Retinal pigment epithelial cell (primary cell): ENCODE measurements around the gene POLR3H.
"Not testable (repeated sequence)": the region's sequence is repeated elsewhere in the genome, so short reads cannot be mapped to it uniquely, and the experiment has no call there.

Source experiments
- DNase-seq: peaks from one replicate; pipeline ENCODE4 v3.0.0-alpha.2; 2010; ENCODE audit warnings: low read depth
- H3K4me3 ChIP-seq: 2 replicates; pipeline ENCODE4 v1.5.1; 2011; ENCODE audit warnings: mild to moderate bottlenecking, low read length, control low read depth, moderate library complexity
- TF ChIP-seq, protein P1 (sequence below): conservative IDR thresholded peaks from 2 replicates; pipeline ENCODE4 v1.5.1; 2011; ENCODE audit warnings: low read depth, low read length, control low read depth, inconsistent platforms

The POLR3H gene

DNA sequence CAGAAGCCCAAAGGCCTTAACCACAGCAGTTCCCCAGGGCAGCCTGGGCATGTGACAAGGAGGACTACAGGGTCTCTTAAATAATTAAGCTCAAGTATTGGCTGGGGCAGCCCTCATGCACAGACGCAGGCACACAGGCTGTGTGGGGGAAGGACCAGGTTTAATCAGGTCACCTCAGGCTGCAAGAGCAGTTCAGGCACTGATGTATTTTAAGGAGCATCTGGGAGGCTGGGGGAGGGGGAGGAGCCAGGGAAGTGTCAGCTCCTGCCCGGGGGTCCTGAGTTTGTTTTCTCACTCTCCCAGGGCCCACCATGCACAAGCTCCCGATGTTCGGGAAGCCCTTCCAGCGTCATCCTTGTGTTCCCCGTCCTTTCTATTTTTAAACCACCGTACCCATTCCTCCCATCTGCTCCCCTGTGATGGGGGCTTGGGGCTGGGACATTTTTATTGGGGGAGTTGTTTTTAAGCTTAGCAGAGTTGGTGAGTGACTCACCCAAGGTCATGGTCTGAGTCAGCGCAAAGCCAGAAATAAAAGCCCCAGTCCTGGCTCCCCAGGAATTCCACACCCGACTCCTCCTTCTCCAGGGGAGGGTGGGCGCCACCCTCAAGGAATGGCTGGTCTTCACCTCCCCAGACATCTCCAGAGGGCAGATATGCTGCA lies 18.9 kb upstream of the POLR3H start:
- peak overlapping the region; percentile 71 for H3K4me3 ChIP-seq
- DNase-seq, result peak; percentile 78
- TF ChIP-seq, protein P1, sequence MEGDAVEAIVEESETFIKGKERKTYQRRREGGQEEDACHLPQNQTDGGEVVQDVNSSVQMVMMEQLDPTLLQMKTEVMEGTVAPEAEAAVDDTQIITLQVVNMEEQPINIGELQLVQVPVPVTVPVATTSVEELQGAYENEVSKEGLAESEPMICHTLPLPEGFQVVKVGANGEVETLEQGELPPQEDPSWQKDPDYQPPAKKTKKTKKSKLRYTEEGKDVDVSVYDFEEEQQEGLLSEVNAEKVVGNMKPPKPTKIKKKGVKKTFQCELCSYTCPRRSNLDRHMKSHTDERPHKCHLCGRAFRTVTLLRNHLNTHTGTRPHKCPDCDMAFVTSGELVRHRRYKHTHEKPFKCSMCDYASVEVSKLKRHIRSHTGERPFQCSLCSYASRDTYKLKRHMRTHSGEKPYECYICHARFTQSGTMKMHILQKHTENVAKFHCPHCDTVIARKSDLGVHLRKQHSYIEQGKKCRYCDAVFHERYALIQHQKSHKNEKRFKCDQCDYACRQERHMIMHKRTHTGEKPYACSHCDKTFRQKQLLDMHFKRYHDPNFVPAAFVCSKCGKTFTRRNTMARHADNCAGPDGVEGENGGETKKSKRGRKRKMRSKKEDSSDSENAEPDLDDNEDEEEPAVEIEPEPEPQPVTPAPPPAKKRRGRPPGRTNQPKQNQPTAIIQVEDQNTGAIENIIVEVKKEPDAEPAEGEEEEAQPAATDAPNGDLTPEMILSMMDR, result no peak

DNA sequence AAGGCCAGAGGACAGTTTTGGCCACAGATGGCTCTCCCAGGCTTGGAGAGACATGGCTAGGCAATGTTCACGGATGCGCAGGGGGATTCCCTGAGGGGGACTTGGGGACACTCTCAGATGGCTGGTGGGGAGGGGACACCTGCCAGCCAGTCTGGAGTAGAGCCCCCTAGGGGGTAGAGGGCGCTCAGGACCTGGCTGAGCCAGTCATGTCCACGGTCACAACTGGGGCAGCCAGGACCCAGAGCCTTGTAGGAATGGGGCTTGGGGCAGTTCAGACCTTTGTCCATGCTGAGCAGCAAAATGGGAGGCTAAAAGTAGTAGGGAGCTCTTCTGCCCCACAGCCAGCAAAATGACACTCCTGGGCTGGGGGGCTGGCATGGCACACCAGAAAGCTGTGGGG lies 18.2 kb upstream of the POLR3H start:
- DNase-seq, result no peak
- TF ChIP-seq, protein P1, result peak; percentile 3
- H3K4me3 ChIP-seq, result peak overlapping the region; percentile 71

DNA sequence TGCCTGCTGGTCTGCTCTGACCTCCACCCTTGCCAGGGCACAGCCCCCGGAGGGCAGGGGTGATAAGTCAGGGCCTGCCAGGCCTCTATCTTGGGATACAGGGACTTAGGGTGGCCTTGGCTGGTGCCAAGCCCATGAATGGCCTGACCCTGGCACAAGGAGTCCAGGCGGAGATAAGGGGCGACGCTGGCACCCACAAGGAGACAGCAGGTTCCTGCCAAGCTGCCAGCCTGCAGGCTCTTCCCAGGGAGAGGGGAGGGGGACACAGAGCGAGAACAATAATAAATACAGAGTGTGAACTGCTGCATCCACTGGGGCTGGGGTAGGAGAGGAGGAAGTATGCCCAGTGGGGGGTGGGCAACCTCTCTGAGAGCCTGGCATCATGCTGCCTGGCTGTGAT lies 17.5 kb upstream of the POLR3H start:
- TF ChIP-seq, protein P1, result no peak
- peak overlapping the region; percentile 71 for H3K4me3 ChIP-seq

DNA sequence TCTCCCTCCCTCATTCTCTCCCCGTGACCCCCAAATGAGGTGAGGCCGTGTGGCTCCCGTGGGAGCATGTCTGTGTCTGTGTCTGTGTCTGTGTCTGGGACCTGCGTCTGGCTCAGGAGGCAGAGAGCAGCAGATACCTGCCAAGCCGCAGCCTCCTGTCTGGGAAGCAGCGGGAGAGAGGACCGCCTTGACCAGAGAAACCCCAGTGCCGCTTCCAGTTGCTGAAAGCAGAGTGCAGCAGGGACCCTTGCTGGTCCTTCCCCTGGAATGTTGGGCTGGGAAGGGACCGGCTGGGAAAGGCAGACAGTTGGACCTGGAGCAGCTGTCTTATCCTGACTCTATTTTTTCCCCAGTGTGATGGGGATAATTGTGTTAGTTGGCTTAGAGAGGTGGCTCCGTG lies 17.1 kb upstream of the POLR3H start:
- DNase-seq, result no peak
- TF ChIP-seq, protein P1, result no peak
- peak overlapping the region; percentile 71 for H3K4me3 ChIP-seq

More for the DNA sequence above, 17.5 kb upstream of the POLR3H start:
- no peak for DNase-seq

DNA sequence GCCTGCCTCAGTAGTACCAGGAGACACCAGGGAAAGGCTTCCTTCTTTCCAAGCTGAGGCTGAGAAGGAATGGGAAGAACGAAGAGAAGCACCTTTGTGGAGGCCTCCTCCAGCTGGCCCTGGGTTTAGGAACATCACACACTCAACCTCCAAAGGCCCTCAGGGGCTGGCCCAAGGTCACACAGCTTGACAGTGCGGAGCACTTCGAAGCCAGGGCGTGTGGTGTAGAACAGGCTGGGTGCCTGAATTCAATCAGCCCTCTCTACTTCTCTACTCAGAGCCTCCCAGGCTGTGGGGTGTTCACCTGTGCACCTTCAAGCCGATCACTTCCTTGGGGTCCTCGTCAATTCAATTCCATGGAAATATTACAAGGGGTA lies 15.8 kb upstream of the POLR3H start:
- TF ChIP-seq, protein P1, result no peak
- peak overlapping the region; percentile 71 for H3K4me3 ChIP-seq
- no peak for DNase-seq

DNA sequence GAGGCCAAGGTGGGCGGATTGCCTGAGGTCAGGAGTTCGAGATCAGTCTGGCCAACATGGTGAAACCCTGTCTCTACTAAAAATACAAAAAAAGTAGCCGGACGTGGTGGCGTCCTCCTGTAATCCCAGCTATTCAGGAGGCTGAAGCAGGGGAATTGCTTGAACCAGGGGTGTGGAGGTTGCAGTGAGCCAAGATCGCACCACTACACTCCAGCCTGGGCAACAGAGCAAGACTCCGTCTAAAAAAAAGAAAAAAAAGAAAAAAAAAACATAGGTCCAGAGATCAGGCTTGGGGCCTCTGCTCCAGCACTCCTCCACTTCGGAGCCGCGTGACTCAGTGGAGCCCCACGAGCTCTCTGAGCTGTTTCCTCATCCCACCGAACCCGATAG lies 14.0 kb upstream of the POLR3H start:
- not testable (repeated sequence) for H3K4me3 ChIP-seq, DNase-seq

DNA sequence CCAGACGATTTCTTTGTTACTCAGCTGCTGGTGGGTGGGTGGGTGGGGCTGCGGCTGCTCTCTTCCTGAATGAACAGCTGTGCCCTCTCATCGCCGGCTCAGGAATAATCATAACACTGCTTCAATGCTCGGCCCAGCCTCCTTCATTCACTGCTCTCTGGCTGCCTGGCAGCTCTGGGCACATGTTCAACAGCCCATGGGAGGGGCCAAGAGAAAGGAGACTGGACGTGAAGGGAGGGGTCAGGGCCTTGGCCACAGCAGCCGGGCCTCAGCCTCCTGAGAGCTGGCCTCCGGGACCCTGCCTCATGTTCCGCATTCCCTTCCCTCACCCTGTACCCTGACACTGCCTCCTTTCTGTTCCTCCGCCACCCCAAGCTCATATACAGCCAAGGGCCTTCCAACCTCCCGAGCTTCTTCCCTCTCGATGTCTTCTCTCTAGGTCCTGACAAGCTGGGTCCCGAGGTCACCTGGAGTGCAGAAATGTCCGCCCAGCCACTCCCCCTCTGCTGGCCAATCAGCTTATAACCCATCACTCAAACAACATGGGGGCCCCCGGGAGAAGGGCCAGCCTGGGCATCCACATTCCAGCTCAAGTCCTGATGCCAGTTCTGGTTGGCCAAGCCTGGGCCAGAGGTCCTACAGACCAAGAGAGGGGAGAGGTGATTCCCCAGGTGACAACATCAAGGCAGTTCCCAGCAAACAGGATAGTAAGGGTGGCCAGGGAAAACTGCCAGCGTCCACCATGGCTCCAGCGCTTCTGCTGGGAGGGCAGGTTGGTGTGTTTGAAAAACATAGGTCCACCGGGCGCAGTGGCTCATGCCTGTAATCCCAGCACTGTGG lies 13.4 kb upstream of the POLR3H start:
- DNase-seq, result no peak
- TF ChIP-seq, protein P1, result no peak
- no peak overlapping the region for H3K4me3 ChIP-seq
